Measurements from ENCODE around the gene HS1BP3. TPM values are rescaled to one million over a fixed set of nuclear protein-coding genes. Genes with fewer than 3 reads are reported as not detected.

The HS1BP3 gene
- total and polyA plus RNA-seq, 8 donors: 12.5 to 39.7 (median 13.4) TPM

- Histone ChIP-seq H3K27ac (no peak overlapping the region), H3K4me3 (no peak overlapping the region), H3K4me1 (no peaks in the 10 kb centered on the region), H3K36me3 (peaks cover 0 to 27% of the 10 kb centered on the region in 2 donors), H3K9me3 (no peaks in the 10 kb centered on the region), H3K27me3 (no peaks in the 10 kb centered on the region)
- intact Hi-C loops (cut with DNase I): no loop called here
- DNase-seq (no peak), ATAC-seq (no peak)
- no peak for TF ChIP-seq CTCF (IDR thresholded peaks at IDR 0.05)
These were observed 33.7 kb upstream of the HS1BP3 start for GRCh38 chr2:20684581-20685063.

GRCh38 chr2:20682167-20682920 lies 31.4 kb upstream of the HS1BP3 start:
- ATAC-seq: peak; percentile 79
- intact Hi-C loops (cut with DNase I): no loop called here

GRCh38 chr2:20680744-20681375 lies 30.0 kb upstream of the HS1BP3 start:
- intact Hi-C loops (cut with DNase I): no loop called here

More at GRCh38 chr2:20682167-20682920, 31.4 kb upstream of the HS1BP3 start:
- peaks cover 0 to 27% of the 10 kb centered on the region in 2 donors for H3K36me3 ChIP-seq
- no peaks in the 10 kb centered on the region for H3K9me3 ChIP-seq
- peak; percentile 19 to 37 for TF ChIP-seq CTCF (IDR thresholded peaks at IDR 0.05)
- H3K4me3 ChIP-seq: no peak overlapping the region
- no peaks in the 10 kb centered on the region for H3K4me1 ChIP-seq
- H3K27ac ChIP-seq: no peak overlapping the region
- H3K27me3 ChIP-seq: no peaks in the 10 kb centered on the region
- DNase-seq: no peak

GRCh38 chr2:20678780-20679179 lies 27.9 kb upstream of the HS1BP3 start:
- H3K36me3 ChIP-seq: no peaks in the 10 kb centered on the region
- H3K9me3 ChIP-seq: no peaks in the 10 kb centered on the region
- no peak for ATAC-seq
- H3K4me1 ChIP-seq: no peaks in the 10 kb centered on the region
- no peak overlapping the region for H3K27ac ChIP-seq
- DNase-seq: peak in 1 of 4 donors; percentile 41
- no peak overlapping the region for H3K4me3 ChIP-seq
- peaks cover 4 to 22% of the 10 kb centered on the region in 2 donors for H3K27me3 ChIP-seq
- TF ChIP-seq CTCF (IDR thresholded peaks at IDR 0.05): no peak
- intact Hi-C loops (cut with DNase I): no loop called here

More at GRCh38 chr2:20680744-20681375, 30.0 kb upstream of the HS1BP3 start:
- DNase-seq (peak in 1 of 4 donors; percentile 36), ATAC-seq (no peak)
- peaks cover 0 to under 1% of the 10 kb centered on the region in 2 donors for H3K27me3 ChIP-seq
- H3K9me3 ChIP-seq: no peaks in the 10 kb centered on the region
- no peak overlapping the region for H3K4me3 ChIP-seq
- no peaks in the 10 kb centered on the region for H3K4me1 ChIP-seq
- no peak for TF ChIP-seq CTCF (IDR thresholded peaks at IDR 0.05)
- no peak overlapping the region for H3K27ac ChIP-seq
- H3K36me3 ChIP-seq: peaks cover 0 to 15% of the 10 kb centered on the region in 2 donors

- intact Hi-C loops (cut with DNase I): no loop called here
- no peaks in the 10 kb centered on the region for H3K4me1 ChIP-seq
- peaks cover 10 to 29% of the 10 kb centered on the region in 2 donors for H3K27me3 ChIP-seq
- H3K9me3 ChIP-seq: no peaks in the 10 kb centered on the region
- DNase-seq (no peak), ATAC-seq (no peak)
- TF ChIP-seq CTCF (IDR thresholded peaks at IDR 0.05): no peak
- no peak overlapping the region for H3K27ac ChIP-seq
- no peaks in the 10 kb centered on the region for H3K36me3 ChIP-seq
- H3K4me3 ChIP-seq: no peak overlapping the region
These were observed 27.1 kb upstream of the HS1BP3 start for GRCh38 chr2:20678086-20678395.

Measured in left lung (tissue), 10 donors.